Endothelial cell of umbilical vein (primary cell): ENCODE measurements around the gene COPS6. TPM values are rescaled to one million over a fixed set of nuclear protein-coding genes. Genes with fewer than 3 reads are reported as not detected.

ENCODE experiments used
- BruUV-seq: library from RNA; stranded (reverse); fragments of 400-500 nt; replicated peaks from 2 replicates; lab custom pipeline; 2021; lab: Mats Ljungman, UMichigan
- CTCF ChIA-PET: fragments of 300-600, 350-600 bp; sonication (Branson Sonifier 250); formaldehyde crosslinking; loops from one replicate; lab custom pipeline; 2021; ENCODE audit warnings: antibody characterized with exemption, inconsistent platforms; lab: Charles Lee
- POLR2A ChIA-PET: fragments of 300-600, 350-600 bp; sonication (Branson Sonifier 250); formaldehyde crosslinking; loops from one replicate; lab custom pipeline; 2021; ENCODE audit warnings: antibody characterized with exemption, inconsistent platforms; lab: Charles Lee
- DNase-seq: peaks from one replicate; pipeline ENCODE4 v3.0.0-alpha.2; 2011; ENCODE audit warnings: low read depth, low spot score
- FAIRE-seq: peaks from 2 replicates; lab custom pipeline; 2011; peaks lifted over from hg19 to GRCh38; lab: Jason Lieb, UNC
- H2AFZ ChIP-seq: 2 replicates; pipeline ENCODE4 v1.6.0; 2012; ENCODE audit warnings: low read depth, low read length, control low read depth, inconsistent platforms
- H3K27ac ChIP-seq: 2 replicates; pipeline ENCODE4 v1.5.1; 2011; ENCODE audit warnings: low read depth, mild to moderate bottlenecking, control low read depth, low read length, moderate library complexity; ENCODE audit not compliant: insufficient read depth
- H3K27me3 ChIP-seq, 2 experiments: 2 replicates each; pipeline versions ENCODE4 v1.6.0 to v1.6.1; 2011; ENCODE audit warnings: low read length in 2 of 2, mixed read lengths in 1 of 2; ENCODE audit not compliant: control insufficient read depth in 2 of 2, insufficient read depth in 2 of 2
- H3K36me3 ChIP-seq, 2 experiments: 2 replicates in 1 of 2; 3 replicates in 1 of 2; pipeline ENCODE4 v1.5.1; 2011; ENCODE audit warnings: low read length in 2 of 2, mild to moderate bottlenecking in 1 of 2, moderate library complexity in 1 of 2; ENCODE audit not compliant: control insufficient read depth in 2 of 2, insufficient read depth in 2 of 2; ENCODE audit errors: extremely low read depth in 1 of 2
- H3K4me1 ChIP-seq: 3 replicates; pipeline ENCODE4 v1.5.1; 2011; ENCODE audit warnings: mild to moderate bottlenecking, low read length; ENCODE audit not compliant: control insufficient read depth, insufficient read depth; ENCODE audit errors: extremely low read depth
- H3K4me2 ChIP-seq: 2 replicates; pipeline ENCODE4 v1.6.1; 2011; ENCODE audit warnings: low read length, control low read depth, mixed read lengths; ENCODE audit not compliant: insufficient read depth
- H3K4me3 ChIP-seq, 3 experiments: fragments of 200-600 bp in 1 of 3; sonication (generic), shearing (Covaris generic) in 1 of 3; replicated peaks in 1 of 3; 2 replicates each; pipeline ENCODE4 v1.5.1; 2011 to 2016; ENCODE audit warnings: control low read depth in 3 of 3, low read length in 3 of 3, mild to moderate bottlenecking in 2 of 3, inconsistent platforms in 1 of 3, low read depth in 1 of 3, moderate library complexity in 1 of 3; ENCODE audit not compliant: insufficient read depth in 1 of 3
- H3K79me2 ChIP-seq: 2 replicates; pipeline ENCODE4 v1.6.0; 2012; ENCODE audit warnings: low read length, inconsistent platforms; ENCODE audit not compliant: control insufficient read depth, insufficient read depth
- H3K9ac ChIP-seq: replicated peaks from 2 replicates; pipeline ENCODE3; 2011; ENCODE audit warnings: low read length, control low read depth; ENCODE audit not compliant: insufficient read depth; ENCODE audit errors: extremely low read depth
- H3K9me1 ChIP-seq: replicated peaks from 3 replicates; pipeline ENCODE4 v1.6.0; 2011; ENCODE audit warnings: mild to moderate bottlenecking, low read length; ENCODE audit not compliant: control insufficient read depth, insufficient read depth; ENCODE audit errors: extremely low read depth
- H3K9me3 ChIP-seq: replicated peaks from 2 replicates; pipeline ENCODE4 v1.5.1; 2012; ENCODE audit warnings: low read length, inconsistent platforms; ENCODE audit not compliant: control insufficient read depth, insufficient read depth
- H4K20me1 ChIP-seq: replicated peaks from 2 replicates; pipeline ENCODE3; 2011; ENCODE audit warnings: mild to moderate bottlenecking, low read length; ENCODE audit not compliant: control insufficient read depth, insufficient read depth; ENCODE audit errors: extremely low read depth
- EZH2 ChIP-seq: IDR thresholded peaks from 2 replicates; pipeline ENCODE4 v1.6.1; 2012; ENCODE audit warnings: borderline replicate concordance, low read depth, mild to moderate bottlenecking, moderate library complexity, low read length, inconsistent platforms; ENCODE audit not compliant: severe bottlenecking
- FOS ChIP-seq: IDR thresholded peaks from 2 replicates; pipeline ENCODE4 v1.6.1; 2011; ENCODE audit warnings: mild to moderate bottlenecking, low read length, moderate library complexity, borderline replicate concordance; ENCODE audit not compliant: insufficient read depth
- GATA2 ChIP-seq: IDR thresholded peaks from 2 replicates; pipeline ENCODE4 v1.7.0; 2011; ENCODE audit warnings: low read depth, mild to moderate bottlenecking, moderate library complexity, mixed read lengths, low read length; ENCODE audit not compliant: insufficient read length, insufficient read depth
- JUN ChIP-seq: IDR thresholded peaks from 2 replicates; pipeline ENCODE4 v1.6.1; 2011; ENCODE audit warnings: borderline replicate concordance, low read depth; ENCODE audit not compliant: insufficient read length, insufficient read depth
- MYC ChIP-seq: IDR thresholded peaks from one replicate; pipeline ENCODE4 v1.6.1; 2011; ENCODE audit warnings: mild to moderate bottlenecking, low read depth, low read length
- POLR2A ChIP-seq: IDR thresholded peaks from 2 replicates; pipeline ENCODE4 v1.6.1; 2012; ENCODE audit warnings: low read depth, mild to moderate bottlenecking, control low read depth, low read length
- POLR2AphosphoS5 ChIP-seq: IDR thresholded peaks from 2 replicates; pipeline ENCODE4 v1.6.1; 2012; ENCODE audit warnings: low read depth, mild to moderate bottlenecking, control low read depth, low read length, moderate library complexity; ENCODE audit not compliant: insufficient read depth
- dilution Hi-C: fragments of 300-500 bp; cut with MboI; formaldehyde crosslinking; loops from one replicate; pipeline ENCODE4 v1.15.0; 2019; ENCODE audit warnings: low sequenced_read_pairs; ENCODE audit not compliant: extremely low pct_ligation_motif_present
- intact Hi-C: fragments of 100-400 bp; cut with micrococcal nuclease; formaldehyde crosslinking; loops from one replicate; pipeline ENCODE4 v1.10.0; 2022
- polyA plus RNA-seq, 4 experiments: library from polyadenylated mRNA; depleted of rRNA in 3 of 4; stranded (reverse) in 3 of 4; unstranded in 1 of 4; fragments of >200 nt; gene quantifications; 2 replicates each; pipeline versions ENCODE4 v1.2.1 to v1.2.3, GENCODE V29; 2011 to 2012; ENCODE audit warnings: missing spikeins in 1 of 4
- total RNA-seq: library from RNA; stranded (reverse); gene quantifications from 2 replicates; pipeline ENCODE4 v1.2.3, GENCODE V29; 2021
- TF ChIP-seq, protein P1 (sequence below): IDR thresholded peaks from 2 replicates; pipeline ENCODE4 v1.6.1; 2011; ENCODE audit not compliant: insufficient read depth, insufficient read length
- TF ChIP-seq, protein P2 (sequence below), 2 donors: IDR thresholded peaks; 1 replicate in 1 of 2; 2 replicates in 1 of 2; pipeline ENCODE4 v1.5.1; 2011; ENCODE audit warnings: low read length in 2 of 2, mild to moderate bottlenecking in 2 of 2, moderate library complexity in 2 of 2, control low read depth in 1 of 2, inconsistent platforms in 1 of 2, low read depth in 1 of 2; ENCODE audit not compliant: insufficient read depth in 1 of 2; ENCODE audit errors: extremely low read depth in 1 of 2

COPS6 gene
- total and polyA plus RNA-seq, 2 donors (not counting 3 experiments of a cell fraction or from before 2014, with no cell fraction given): 188 to 251 TPM

DNA sequence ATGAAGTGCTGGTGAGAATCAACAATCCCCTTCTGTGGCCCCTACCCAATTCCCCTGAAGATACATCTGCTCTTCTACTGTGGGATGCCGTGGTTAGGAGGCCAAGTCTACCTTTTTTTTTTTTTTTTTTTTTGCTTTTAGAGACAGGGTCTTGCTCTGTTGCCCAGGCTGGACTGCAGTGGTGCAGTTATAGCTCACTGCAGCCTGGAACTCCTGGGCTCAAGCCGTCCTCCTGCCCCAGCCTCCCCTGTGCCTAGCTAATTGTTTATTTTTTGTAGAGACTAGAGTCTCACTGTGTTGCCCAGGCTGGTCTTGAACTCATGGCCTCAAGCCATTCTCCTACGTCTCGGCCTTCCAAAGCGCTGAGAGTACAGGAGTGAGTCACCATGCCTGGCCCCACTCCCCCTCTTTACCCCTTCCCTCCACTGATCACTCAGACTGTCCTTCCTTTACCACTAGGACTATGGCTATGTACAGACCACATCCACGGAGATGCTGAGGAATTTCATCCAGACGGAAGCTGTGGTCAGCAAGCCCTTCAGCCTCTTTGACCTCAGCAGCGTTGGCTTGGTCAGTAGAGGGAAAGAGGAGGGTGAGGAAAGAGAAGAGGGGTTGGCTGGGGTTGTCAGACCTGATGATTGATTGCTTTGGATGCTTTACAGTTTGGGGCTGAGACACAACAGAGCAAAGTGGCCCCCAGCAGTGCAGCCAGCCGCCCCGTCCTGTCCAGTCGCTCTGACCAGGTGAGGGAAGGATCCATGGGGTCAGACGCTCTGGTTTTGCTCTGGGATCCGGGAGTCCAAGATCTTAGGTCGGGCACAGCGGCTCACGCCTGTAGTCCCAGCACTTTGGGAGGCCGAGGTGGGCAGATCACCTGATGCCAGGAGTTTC, 14.4 kb downstream of the COPS6 start:
- Histone ChIP-seq H4K20me1 (no peaks in the 10 kb centered on the region), H3K27me3 (no peaks in the 10 kb centered on the region), H3K9ac (peak overlapping the region; percentile 92), H3K36me3 (peaks cover 13 to 36% of the 10 kb centered on the region in 2 experiments), H3K4me1 (peaks cover 18% of the 10 kb centered on the region), H3K4me2 (peak overlapping the region; percentile 61), H3K79me2 (peaks cover 28% of the 10 kb centered on the region), H3K9me1 (no peaks in the 10 kb centered on the region), H3K27ac (no peak overlapping the region), H2AFZ (no peak overlapping the region), H3K4me3 (no peak overlapping the region), H3K9me3 (no peaks in the 10 kb centered on the region)
- TF ChIP-seq, protein P1, sequence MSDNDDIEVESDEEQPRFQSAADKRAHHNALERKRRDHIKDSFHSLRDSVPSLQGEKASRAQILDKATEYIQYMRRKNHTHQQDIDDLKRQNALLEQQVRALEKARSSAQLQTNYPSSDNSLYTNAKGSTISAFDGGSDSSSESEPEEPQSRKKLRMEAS: no peak
- TF ChIP-seq POLR2AphosphoS5 (no peak), FOS (no peak)
- intact Hi-C loops: loop anchor here (10.0 kb wide), 1 partner anchor 1022 kb away; the partner anchor contains the start of gene SERPINE1
- no peak for FAIRE-seq
- no TSS peak for BruUV-seq
- dilution Hi-C loops: no loop called here
- POLR2A ChIA-PET: interaction anchor here (0.7 kb wide), 1 partner anchor 58 kb away, joined by 4 read pairs; no protein-coding TSS in a partner anchor
- DNase-seq: no peak
- CTCF ChIA-PET: interaction anchor here (0.6 to 2.8 kb wide), 5 partner anchors 10 to 109 kb away, joined by 3 to 18 read pairs (median 3); partner anchors contain the start of gene COPS6

DNA sequence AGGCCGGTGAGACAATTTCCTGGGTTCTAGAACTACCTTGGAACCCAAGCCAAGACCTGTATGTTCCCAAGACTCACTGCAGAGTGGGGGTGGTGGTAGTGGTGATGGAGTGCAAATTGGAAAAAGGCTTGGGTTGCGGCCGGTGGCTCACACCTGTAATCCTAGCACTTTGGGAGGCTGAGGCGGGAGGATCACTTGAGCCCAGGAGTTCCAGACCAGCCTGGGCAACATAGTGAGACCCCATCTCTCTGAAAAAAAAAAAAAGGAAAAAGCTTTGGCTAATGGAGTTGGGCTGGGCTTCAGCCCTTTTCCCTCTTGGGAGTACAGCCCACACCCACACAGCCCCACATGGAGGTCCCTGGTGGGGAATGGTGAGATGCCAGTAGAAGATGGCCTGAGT, 16.8 kb downstream of the COPS6 start:
- Histone ChIP-seq H3K9ac (no peak overlapping the region), H3K4me1 (peaks cover 7% of the 10 kb centered on the region), H3K9me3 (no peaks in the 10 kb centered on the region), H3K27ac (no peak overlapping the region), H3K4me2 (no peak overlapping the region), H3K27me3 (no peaks in the 10 kb centered on the region), H2AFZ (no peak overlapping the region), H4K20me1 (no peaks in the 10 kb centered on the region), H3K79me2 (peaks cover 6% of the 10 kb centered on the region), H3K36me3 (peaks cover 9 to 36% of the 10 kb centered on the region in 2 experiments), H3K9me1 (no peaks in the 10 kb centered on the region), H3K4me3 (no peak overlapping the region)
- intact Hi-C loops: loop anchor here (10.0 kb wide), 1 partner anchor 1019 kb away; the partner anchor contains the start of gene SERPINE1
- BruUV-seq: no TSS peak
- no peak for DNase-seq
- ChIA-PET POLR2A (no interaction called here), CTCF (no interaction called here)
- dilution Hi-C loops: no loop called here
- TF ChIP-seq EZH2 (no peak), POLR2AphosphoS5 (no peak), POLR2A (no peak), GATA2 (no peak), FOS (no peak), MYC (no peak), JUN (no peak)
- TF ChIP-seq, protein P2, sequence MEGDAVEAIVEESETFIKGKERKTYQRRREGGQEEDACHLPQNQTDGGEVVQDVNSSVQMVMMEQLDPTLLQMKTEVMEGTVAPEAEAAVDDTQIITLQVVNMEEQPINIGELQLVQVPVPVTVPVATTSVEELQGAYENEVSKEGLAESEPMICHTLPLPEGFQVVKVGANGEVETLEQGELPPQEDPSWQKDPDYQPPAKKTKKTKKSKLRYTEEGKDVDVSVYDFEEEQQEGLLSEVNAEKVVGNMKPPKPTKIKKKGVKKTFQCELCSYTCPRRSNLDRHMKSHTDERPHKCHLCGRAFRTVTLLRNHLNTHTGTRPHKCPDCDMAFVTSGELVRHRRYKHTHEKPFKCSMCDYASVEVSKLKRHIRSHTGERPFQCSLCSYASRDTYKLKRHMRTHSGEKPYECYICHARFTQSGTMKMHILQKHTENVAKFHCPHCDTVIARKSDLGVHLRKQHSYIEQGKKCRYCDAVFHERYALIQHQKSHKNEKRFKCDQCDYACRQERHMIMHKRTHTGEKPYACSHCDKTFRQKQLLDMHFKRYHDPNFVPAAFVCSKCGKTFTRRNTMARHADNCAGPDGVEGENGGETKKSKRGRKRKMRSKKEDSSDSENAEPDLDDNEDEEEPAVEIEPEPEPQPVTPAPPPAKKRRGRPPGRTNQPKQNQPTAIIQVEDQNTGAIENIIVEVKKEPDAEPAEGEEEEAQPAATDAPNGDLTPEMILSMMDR (IDR thresholded peaks at IDR 0.05; ENCODE audit: extremely low read depth in 1 of 2, insufficient read depth in 1 of 2, low read depth in 1 of 2, low read length in 2 of 2): no peak
- TF ChIP-seq, protein P1: no peak
- no peak for FAIRE-seq
